Effector CD4-positive, alpha-beta T cell (primary cell): ENCODE measurements around the gene ZNF692.
A peak's percentile ranks its signal among the peaks of the same experiment; 100 is the strongest.

ENCODE experiments used
- DNase-seq: peaks from one replicate; pipeline ENCODE4 v3.0.0-alpha.2; 2020

Gene ZNF692

DNA sequence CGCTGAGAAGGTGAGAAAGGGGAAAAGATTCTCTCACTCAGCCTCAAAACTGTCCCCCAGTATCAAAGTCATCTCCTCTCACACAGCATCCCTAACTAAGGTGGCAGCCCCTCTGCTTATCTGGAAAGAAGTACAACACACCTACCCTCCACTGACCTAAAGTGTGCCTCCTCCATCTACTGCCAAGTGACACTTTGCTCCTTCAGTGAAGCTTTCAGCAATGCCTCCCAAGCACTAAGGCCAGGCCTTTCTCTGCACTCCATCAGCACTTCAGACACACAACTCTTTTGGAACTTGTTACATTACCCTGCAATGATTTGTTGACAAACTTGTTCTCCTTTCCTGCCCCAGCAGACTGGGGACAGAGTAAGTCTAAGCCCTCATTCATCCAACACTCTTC, 34.6 kb downstream of the ZNF692 start:
- no peak for DNase-seq

DNA sequence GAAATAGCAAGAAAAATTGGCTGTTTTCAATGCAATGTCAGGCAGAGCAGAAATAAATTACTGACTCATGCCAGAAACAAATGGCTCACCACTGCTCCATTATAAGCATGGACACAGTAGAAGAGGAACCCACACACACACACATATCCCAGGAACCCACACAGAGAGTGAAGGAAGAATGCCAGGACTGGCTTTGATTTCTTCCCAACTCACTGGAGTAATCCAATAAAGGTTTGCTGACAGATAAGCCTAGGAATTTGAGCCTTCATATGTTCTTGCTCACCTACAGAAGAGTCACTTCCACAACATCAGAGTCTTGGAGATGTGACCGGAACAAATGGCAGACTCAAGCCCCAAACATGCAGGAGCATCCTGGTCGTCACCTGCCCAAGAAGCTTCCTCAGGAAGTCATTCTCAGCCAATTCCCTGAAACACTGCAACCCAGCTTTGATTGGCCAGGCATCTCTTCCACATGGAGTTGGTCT, 35.3 kb downstream of the ZNF692 start:
- DNase-seq = no peak

DNA sequence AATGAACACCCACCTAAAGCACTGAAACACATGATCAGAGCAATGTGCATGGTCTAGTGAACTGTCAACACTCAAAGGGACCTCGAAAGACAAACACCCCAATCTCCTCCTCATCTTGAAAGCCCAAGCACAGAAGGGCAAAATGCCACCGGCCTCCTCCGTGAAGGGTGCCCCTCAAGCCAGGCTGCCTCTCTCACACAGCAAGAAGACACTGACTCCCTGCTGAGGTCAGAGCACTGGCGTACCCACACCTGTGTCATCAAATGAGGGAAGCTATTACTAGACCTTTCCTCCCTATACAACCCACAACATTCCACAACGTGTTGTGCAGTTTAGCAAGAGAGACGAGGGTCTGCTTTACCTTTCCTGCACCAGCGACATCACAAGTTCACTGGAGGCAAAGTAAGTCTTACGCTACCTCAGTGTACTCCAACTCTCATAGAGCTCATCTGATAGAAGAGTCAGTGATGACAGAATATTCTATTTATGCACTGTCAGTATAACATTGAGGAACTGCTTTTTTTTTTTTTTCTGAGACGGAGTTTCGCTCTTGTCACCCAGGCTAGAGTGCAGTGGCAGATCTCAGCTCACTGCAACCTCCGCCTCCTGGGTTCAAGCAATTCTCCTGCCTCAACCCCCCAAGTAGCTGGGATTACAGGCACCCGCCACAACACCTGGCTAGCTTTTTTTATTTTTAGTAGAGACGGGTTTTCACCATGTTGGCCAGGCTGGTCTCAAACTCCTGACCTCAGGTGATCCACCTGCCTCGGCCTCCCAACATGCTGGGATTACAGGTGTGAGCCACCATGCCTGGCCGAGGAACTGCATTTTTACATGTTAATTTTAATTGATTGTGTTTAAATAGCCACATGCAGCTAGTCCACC, 36.5 kb downstream of the ZNF692 start:
- no peak for DNase-seq

DNA sequence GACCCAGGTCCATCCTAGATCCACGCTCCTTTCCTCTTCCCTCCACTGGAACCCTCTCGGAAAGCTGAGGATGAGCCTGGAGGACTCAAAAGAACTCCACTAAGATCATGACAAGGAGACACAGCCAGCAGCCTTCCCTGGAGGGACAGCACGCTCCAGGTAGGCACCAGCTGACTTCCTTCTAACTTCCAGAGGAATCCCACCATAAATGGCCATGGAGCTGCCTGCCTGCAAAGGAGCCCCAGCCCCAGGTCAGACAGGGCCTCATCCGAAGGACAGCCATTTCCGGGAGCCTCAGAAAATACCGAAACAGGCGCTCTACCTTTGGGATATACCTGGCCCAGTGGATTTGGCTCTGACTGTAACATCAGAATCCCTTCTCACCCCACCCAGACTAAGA, 37.2 kb downstream of the ZNF692 start:
- no peak for DNase-seq

DNA sequence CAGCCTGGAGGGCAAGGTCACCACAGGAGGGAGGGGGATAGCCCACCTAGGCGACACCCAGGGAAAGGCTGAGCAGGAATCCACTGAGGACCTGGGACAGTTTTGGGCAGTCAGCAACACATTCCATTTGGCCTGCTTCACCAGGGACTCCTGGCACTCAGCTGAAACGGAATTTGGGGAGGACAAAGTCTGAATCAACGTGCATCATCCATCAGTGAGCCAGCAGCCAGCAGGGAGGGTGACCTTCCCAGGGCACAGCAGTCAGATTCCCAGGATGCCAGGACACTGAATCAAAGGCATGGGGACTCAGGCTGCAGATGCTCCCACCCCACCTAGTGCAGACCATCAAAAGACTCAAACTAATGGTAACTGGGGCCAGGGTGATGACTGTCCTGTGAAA, 37.8 kb downstream of the ZNF692 start:
- no peak for DNase-seq

DNA sequence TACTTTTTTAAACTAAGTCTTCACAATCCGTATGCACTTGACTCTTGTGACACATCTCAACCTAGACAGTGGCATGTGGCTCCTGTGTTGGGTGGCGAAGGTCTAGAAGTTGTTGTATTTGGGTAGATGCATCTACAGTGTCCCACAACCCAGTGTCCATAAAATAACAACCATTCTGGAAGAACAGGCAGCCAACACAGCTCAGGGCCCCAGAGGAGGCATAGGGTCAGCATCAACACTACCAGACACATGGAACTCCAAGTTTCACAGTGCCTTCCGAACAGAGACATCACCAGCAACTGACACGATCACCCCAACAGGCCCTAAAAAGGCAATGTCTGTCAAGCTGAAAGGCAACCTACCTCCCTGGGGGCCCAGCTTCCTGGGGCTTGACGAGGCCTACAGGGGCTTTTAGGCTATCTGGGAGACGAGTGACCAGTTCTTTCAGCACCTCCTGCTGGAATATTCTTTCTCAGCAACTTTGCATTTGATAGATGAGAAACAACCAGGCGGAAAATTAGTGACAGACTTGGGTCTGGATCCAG, 38.8 kb downstream of the ZNF692 start:
- DNase-seq = no peak

DNA sequence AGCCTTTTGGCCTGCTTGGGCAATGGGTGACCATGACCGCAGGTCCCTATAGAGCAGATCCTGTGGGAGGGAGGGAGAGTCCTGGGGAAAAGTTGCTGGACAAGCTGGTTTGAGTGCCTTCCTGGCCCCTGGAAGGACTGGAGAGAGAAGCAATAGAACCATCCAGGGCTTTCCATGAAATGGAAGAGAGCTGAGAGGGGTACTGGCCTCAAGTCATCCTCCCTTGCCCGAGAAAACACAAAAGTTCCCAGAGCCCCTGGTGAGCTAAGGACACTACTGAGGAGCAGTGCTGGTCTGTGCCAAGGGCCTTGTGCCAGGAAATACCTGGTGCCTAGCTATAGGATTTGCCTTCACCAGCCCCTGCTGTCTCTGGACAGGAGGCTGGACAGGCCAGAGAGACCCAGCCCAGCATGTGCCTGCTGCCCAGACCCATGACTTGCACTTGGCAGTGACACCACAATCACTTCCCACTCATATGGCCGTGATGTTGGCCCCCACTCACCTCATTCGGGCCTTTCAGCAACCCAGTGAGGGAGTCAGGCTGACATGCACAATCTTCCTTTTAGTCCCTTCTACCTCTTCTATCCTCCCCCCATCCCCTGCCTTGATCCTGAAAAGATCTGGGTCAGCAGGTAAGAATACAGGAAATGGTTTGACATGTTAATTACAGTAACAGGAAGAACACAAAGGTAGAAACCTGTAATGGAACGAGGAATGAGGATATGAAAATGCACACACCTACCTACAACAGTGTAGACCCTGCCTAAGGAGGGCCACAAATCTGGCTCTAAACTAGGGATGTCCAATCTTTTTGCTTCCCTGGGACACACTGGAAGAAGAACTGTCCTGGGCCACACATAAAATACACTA, 40.1 kb downstream of the ZNF692 start:
- no peak for DNase-seq

DNA sequence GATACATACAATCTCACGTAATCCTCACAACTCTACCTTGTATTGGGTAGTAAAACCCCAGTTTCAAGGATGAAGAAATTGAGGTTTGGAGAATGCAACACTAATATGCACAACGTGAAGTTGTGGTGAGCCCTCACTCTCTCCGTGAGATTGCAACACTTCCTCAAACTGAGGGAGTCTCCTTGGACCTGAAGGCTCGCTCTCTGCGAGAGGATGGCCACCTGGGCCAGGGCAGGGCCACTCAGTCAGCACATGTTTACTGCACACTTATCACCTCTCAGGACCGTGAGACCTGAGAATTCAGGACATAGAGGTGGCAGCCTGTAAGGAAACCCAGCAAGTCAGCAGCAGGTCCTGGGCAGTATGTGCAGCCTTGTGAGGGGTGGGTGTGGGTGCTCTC, 41.8 kb downstream of the ZNF692 start:
- DNase-seq = no peak

DNA sequence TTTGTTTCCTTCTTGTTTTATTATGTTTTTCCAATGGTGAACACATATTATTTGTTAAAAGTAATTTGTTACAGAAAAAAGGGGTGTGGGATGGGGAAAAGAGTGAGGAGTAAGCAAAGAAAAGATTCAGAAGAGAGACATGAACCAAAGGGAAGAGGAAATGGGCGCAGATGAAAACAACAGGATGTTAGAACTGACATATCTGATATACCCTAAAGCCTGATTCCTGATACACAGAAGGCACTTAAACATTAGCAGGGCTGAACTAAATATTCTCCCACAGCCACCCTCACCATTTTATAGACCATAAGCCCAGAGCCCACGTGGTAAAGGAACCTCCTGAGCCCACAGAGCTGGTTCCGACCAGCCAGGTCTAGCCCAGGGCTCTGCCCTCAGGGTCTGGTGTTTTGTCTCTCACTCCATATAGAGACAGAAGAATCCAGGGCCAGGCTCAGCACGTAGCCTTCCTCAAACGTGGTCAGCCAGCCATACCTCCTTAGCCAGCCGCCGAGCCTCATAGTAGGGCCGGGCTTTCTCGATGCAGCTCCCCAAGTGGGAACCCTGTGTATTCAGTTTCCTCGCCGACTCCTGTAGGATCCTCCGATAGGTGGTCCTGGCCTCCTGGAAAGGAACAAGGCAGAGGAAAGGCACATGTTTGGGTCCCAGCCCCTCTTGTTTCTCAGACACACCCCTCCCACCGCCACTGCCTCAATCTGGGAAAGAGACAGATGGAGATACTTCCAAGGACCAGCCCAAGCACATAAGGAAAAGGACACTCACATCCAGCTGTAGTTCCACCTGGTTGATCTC, 42.6 kb downstream of the ZNF692 start:
- DNase-seq = no peak

DNA sequence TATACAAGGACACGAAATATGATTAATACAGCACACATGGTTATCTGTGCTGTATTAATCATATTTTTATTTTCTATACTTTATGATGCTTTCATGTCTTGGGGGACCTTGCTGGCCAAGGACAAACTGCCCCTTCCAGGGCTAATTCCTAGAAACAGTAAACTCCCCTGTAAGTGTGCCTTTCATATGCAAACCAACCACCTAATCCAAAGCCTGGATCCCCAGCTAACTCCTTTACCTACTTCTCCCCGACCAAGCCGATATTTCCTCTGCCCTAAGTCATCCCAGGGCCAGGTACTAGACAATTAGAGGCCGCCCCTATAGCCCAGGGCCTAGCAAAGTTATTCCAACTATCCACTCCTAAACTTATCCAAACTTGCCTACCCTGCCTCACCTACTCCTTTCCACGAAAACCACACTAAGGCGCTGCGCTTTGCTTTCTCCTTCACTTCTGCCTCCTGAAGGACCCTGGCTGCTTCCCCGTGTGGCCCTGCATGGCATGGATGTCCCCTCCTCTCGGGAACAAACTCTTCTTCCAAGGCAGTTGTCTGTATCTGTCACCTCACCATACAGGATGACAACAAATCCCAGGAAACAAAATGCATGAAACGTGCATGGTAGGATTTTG, 43.4 kb downstream of the ZNF692 start:
- no peak for DNase-seq

DNA sequence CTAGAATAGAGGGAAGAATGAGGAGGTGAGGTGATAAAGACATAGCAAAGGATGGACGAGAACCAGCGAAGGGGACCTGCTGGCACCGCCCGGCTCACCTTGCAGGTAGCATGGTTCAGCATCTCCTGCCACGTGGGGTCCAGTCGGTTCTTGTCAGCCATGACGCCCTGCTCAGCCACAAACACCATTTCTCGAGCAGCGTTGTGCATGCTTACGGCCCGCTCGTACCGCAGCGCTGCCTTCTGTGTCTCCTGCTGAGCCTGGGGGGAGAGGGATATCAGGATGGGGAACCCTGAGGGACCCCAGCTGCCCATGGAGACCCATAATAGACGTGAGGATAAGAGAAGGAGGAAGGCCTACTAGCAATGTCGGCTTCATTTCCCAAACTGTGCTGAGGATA, 44.5 kb downstream of the ZNF692 start:
- no peak for DNase-seq

DNA sequence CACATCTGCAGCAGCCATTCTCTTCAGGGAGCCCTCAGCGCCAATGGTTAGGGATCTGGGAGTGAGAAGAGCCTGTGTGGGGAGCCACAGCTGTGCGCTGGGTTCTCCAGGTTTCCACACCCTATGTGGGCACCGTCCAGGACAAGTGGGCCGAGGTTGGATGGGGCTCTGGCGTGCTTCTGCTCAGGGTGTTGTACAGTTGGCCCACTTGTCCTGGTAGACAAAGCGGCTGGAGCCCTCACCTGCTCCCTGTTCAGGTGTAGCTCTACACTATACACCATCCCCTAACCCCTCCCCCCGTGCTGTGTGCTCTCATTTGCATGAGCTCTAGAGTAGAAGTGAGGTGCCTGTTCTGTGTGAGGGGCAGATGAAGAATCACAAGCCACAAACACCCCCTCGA, 45.3 kb downstream of the ZNF692 start:
- DNase-seq = no peak

DNA sequence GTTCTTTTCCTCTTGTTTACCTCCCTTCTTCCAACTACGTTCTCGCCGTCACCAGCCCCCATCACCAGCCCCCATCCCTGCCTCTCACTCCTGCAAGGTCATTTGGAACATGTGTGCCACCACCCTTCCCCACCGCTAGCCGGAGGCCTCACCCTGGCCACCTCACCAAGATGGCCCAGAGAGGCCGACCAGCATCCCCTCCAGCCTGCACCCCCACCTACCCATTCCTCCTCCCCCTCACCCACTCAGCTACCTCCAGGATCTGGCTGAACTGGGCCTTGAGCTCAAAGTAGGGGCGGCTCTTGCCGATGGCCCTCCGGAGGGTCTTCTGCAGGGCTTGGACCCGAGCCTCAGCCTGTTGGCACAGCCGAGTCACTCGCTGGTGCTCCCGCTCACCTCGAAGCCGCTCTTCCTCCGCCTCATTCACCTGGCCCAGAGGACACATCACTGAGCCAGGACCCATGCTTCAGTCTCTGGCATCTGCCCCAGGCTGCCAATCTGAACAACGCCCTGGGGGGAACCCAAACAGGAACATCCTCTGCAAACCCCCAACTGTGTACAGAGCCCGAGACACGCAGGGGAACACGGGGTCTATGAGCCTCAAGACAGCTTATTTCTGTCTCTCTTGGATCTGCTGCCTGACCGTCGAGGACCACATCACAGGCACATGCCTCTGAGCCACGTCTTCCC, 46.0 kb downstream of the ZNF692 start:
- no peak for DNase-seq

DNA sequence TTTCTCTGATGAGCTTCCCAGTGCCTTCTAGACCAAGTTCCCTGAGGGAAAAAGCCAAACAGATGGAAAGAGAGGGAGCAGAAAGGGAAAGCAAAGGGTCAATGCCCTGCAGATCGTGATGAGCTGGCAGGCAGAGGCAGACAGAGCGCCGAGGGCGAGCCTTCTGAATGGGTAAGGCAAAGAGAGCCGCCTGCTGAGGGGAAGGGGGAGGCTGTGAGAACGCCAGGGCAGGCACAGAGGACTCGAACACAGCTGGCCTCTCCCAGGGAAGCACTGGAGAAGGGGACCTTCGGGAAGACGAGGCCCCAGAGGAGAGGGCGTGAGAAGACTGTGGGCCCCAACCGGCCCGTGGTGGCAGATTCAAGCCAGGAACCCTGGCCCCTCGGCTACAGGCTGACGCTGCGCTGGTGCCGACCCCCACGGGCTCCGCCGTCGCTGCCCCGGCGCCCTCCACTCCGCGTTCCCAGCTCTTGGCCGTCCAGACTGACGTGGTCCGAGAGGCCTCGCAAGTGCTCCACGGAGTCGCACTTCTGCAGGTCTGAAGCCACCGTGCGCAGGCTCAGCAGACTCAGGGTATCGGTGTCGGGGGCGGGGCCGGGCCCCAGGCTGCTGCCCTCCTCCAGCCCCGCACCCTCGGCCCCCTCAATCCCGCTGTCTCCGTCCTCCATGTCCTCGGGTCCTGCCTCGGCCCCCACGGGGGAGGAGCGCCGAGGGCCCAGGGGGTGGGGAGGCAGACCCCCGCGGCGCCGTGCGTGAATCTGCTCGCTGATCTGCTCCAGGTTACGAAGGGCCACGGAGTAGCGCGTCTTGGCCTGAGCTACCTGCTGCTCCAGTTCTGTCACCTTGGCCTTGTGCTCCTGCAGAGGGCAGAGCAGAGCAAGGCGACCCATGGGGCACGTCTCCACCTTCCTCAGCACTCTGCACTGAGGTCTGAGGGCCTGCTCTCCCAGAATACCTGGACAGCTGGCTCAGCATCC, 47.1 kb downstream of the ZNF692 start:
- no peak for DNase-seq

DNA sequence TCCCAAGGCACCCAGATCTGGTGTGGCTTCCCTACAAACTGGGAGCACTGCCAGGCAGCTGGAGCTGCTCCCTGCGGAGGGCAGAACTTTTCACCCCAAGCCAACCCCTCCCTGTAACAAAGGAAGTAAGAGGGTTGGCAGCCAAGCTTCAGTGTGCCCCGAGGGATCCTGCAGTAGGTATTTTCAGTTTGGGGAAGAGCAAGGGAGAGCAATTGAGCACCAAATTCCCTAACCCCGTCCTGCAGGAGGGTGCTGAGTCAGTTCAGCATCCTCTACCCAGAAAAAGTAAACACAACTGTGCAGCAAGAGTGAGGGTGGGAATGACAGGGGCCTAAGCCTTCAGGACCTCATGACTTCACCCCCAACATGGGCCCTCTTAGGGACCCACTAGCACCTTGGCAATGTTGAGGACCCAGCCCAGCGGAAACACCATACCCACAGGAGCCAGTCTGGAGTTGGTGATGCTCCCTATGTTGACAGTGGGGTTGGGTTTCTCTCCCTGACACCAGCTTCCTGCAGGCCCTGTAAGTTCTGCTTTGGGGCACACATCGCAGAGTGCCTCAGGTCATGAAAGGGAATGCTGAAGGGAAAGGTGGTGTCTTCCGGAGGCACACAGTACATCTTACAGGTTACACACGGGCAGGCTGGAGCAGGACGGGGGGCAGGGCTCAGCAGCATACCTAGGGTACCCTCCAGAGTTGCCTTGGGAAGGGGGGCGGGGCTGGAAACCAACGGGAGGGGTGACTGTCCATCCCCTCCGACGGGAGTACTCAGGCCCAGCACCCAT, 48.0 kb downstream of the ZNF692 start:
- no peak for DNase-seq

DNA sequence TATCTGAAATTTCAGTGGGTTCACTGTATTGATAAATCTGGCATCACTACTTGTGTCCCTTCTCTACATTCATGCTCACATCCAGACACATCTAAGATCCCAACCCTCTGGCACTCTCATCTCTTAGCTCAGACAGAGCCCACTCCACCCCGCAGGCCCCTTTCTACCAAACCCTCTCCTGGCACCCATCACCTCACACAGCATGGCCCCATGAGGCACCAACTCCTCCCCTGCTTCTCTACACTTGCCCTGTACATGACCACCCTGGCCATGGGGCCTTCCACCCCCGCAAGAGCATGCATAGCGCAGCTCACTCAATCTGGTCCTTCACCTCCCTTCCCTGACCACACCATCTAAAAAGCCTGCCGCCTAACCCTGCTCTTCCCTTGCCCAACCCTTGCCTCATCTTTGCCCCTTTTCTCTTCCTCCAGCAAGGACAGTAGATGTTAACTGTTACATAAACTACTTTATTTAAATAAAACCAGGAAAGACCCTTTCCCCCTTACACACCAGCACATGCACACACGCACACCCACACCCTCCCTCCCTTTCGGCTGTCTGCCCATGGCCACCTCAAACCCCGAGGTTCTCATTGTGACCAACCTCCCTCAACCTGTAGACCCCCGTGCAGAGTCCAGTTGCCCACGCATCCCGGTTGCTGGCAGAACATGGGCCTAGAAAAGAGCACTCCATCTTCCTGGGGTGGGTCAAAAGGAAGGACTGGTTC, 48.7 kb downstream of the ZNF692 start:
- no peak for DNase-seq

DNA sequence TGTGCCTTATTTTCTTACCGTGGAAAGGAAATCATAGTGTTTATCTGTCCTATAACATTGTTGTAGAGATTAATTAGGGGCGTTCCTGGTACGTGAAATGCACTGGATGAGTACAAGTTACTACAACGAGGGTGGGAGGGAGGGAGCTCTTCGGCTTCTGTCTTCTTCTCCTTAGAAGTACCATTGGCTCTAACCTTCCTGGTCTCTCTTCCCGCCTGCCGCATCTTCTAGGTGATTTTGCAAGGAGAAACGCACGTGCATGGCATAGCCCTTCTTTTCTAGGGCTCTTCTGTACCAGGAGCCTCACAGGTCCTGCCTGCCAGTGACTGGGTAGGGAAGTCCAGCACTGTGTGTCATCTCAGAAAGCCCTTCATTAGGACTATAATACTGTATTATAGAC, 50.0 kb downstream of the ZNF692 start:
- no peak for DNase-seq

DNA sequence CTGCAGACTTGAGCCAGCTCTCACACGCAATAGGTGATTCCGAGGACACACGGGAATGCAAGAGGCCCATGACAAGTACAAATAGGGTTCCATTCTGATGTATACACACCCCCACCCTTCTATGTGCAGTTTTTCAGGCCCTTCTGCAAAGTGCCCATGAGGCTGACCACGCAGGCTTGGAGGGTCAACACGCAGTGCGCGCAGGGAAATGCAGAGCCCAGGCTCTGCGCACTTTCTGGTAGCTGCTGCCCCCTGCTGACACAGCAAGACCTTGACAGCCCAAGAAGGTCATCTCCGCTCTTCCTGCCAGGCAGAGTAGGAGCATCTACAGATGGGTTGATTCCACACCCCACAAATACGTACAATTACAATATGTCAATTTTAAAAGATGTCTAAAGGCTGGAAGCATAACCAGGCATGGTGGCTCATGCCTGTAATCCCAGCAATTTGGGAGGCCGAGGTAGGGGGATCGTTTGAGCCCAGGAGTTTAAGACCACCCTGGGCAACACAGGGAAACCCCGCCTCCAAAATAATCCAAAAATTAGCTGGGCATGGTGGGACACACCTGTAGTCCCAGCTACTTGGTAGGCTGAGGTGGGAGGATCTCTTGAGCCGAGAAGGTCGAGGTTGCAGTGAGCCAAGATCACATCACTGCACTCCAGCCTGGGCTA, 51.7 kb downstream of the ZNF692 start:
- peak; percentile 39 for DNase-seq
